ENCODE measurements around the gene CACNA1C. TPM values are rescaled to one million over a fixed set of nuclear protein-coding genes. Genes with fewer than 3 reads are reported as not detected.

Gene CACNA1C
- total RNA-seq, 2 experiments from 2014 or later: 0.05 to 0.08 TPM

- Histone ChIP-seq H3K4me3 (ENCODE audit: low read length) (no peak overlapping the region), H3K36me3 (ENCODE audit: insufficient read depth, low read length) (no peaks in the 10 kb centered on the region), H3K4me1 (ENCODE audit: insufficient read depth, low read length) (no peaks in the 10 kb centered on the region), H3K27me3 (ENCODE audit: control insufficient read depth in 1 of 2, insufficient read depth in 2 of 2, low read length in 2 of 2) (peaks cover 0 to 5% of the 10 kb centered on the region in 2 experiments), H3K27ac (ENCODE audit: low read depth in 1 of 2, low read length in 2 of 2) (no peak overlapping the region), H3K9me3 (ENCODE audit: control insufficient read depth in 1 of 2, insufficient read depth in 1 of 2, low read length in 2 of 2) (peaks cover 9 to 26% of the 10 kb centered on the region in 2 experiments)
- no peak for ATAC-seq (ENCODE audit: poor library complexity)
- no peak for TF ChIP-seq CTCF (IDR thresholded peaks at IDR 0.05)
- no peak overlapping the region for H3K27ac Mint-ChIP-seq
- CTCF ChIA-PET: no interaction called here
- H3K4me1 Mint-ChIP-seq (ENCODE audit: low read depth): no peaks in the 10 kb centered on the region
- no peak overlapping the region for H3K4me3 Mint-ChIP-seq
- POLR2A ChIA-PET: no interaction called here
- H3K36me3 Mint-ChIP-seq (ENCODE audit: low read depth): no peaks in the 10 kb centered on the region
- intact Hi-C loops (cut with DNase I, micrococcal nuclease): no loop called here
- no peak for DNase-seq
- H3K9me3 Mint-ChIP-seq: peaks cover 21% of the 10 kb centered on the region
- H3K27me3 Mint-ChIP-seq: peaks cover 11% of the 10 kb centered on the region
Measured at GRCh38 chr12:2165927-2166326, 113.1 kb downstream of the CACNA1C start.

- Histone ChIP-seq H3K27me3 (ENCODE audit: control insufficient read depth in 1 of 2, insufficient read depth in 2 of 2, low read length in 2 of 2) (peaks cover 3 to 5% of the 10 kb centered on the region in 2 experiments), H3K4me3 (ENCODE audit: low read length) (no peak overlapping the region), H3K27ac (ENCODE audit: low read depth in 1 of 2, low read length in 2 of 2) (no peak overlapping the region), H3K36me3 (ENCODE audit: insufficient read depth, low read length) (no peaks in the 10 kb centered on the region), H3K9me3 (ENCODE audit: control insufficient read depth in 1 of 2, insufficient read depth in 1 of 2, low read length in 2 of 2) (peaks cover 9 to 26% of the 10 kb centered on the region in 2 experiments), H3K4me1 (ENCODE audit: insufficient read depth, low read length) (no peaks in the 10 kb centered on the region)
- no peak for TF ChIP-seq CTCF (IDR thresholded peaks at IDR 0.05)
- intact Hi-C loops (cut with DNase I, micrococcal nuclease): no loop called here
- H3K27ac Mint-ChIP-seq: no peak overlapping the region
- POLR2A ChIA-PET: no interaction called here
- CTCF ChIA-PET: no interaction called here
- no peaks in the 10 kb centered on the region for H3K36me3 Mint-ChIP-seq (ENCODE audit: low read depth)
- DNase-seq (no peak), ATAC-seq (ENCODE audit: poor library complexity) (no peak)
- H3K4me1 Mint-ChIP-seq (ENCODE audit: low read depth): no peaks in the 10 kb centered on the region
- H3K9me3 Mint-ChIP-seq: peaks cover 21% of the 10 kb centered on the region
- no peak overlapping the region for H3K4me3 Mint-ChIP-seq
- H3K27me3 Mint-ChIP-seq: peaks cover 11% of the 10 kb centered on the region
Measured at GRCh38 chr12:2166696-2167095, 113.9 kb downstream of the CACNA1C start.

- Mint-ChIP-seq H3K36me3 (ENCODE audit: low read depth) (no peaks in the 10 kb centered on the region), H3K27ac (no peak overlapping the region), H3K9me3 (peaks cover 21% of the 10 kb centered on the region), H3K4me1 (ENCODE audit: low read depth) (no peaks in the 10 kb centered on the region), H3K27me3 (peaks cover 11% of the 10 kb centered on the region), H3K4me3 (no peak overlapping the region)
- Histone ChIP-seq H3K4me1 (ENCODE audit: insufficient read depth, low read length) (no peaks in the 10 kb centered on the region), H3K27ac (ENCODE audit: low read depth in 1 of 2, low read length in 2 of 2) (no peak overlapping the region), H3K36me3 (ENCODE audit: insufficient read depth, low read length) (no peaks in the 10 kb centered on the region), H3K27me3 (ENCODE audit: control insufficient read depth in 1 of 2, insufficient read depth in 2 of 2, low read length in 2 of 2) (peaks cover 4 to 7% of the 10 kb centered on the region in 2 experiments), H3K9me3 (ENCODE audit: control insufficient read depth in 1 of 2, insufficient read depth in 1 of 2, low read length in 2 of 2) (peaks cover 9 to 26% of the 10 kb centered on the region in 2 experiments), H3K4me3 (ENCODE audit: low read length) (no peak overlapping the region)
- TF ChIP-seq CTCF (IDR thresholded peaks at IDR 0.05): no peak
- ATAC-seq (ENCODE audit: poor library complexity) (no peak), DNase-seq (no peak)
- intact Hi-C loops (cut with DNase I, micrococcal nuclease): no loop called here
- POLR2A ChIA-PET: no interaction called here
- CTCF ChIA-PET: no interaction called here
Measured at GRCh38 chr12:2167231-2167630, 114.4 kb downstream of the CACNA1C start.

Data from CD4-positive, alpha-beta T cell (primary cell).